WTC11 (cell line): Measurements from ENCODE around the gene ITSN1. TPM values are rescaled to one million over a fixed set of nuclear protein-coding genes. Genes with fewer than 3 reads are reported as not detected.
"Not testable (repeated sequence)": the region's sequence is repeated elsewhere in the genome, so short reads cannot be mapped to it uniquely, and the experiment has no call there.

Experiments used
- ATAC-seq: fragments of 200-7000 bp; cut with Tn5 transposase; 2 replicates; pipeline ENCODE4 v1.10.0; 2021; ENCODE audit warnings: mild to moderate bottlenecking, moderate library complexity
- CTCF ChIA-PET: fragments of 300-600 bp; sonication (Branson Sonifier 250); formaldehyde crosslinking; loops from one replicate; lab custom pipeline; 2021; ENCODE audit warnings: antibody characterized with exemption; lab: Charles Lee
- POLR2A ChIA-PET: fragments of 350-600 bp; sonication (Branson Sonifier 250); formaldehyde crosslinking; loops from one replicate; lab custom pipeline; 2021; ENCODE audit warnings: antibody characterized with exemption; lab: Charles Lee
- DNase-seq: peaks from one replicate; pipeline ENCODE4 v3.0.0; 2021; ENCODE audit warnings: low spot score
- H3K27ac Mint-ChIP-seq: 2 replicates; pipeline ENCODE4 v1.8.0; 2021; ENCODE audit warnings: mixed read lengths
- H3K27me3 Mint-ChIP-seq: 2 replicates; pipeline ENCODE4 v1.8.0; 2021; ENCODE audit warnings: low read depth, mild to moderate bottlenecking, moderate library complexity, mixed read lengths
- H3K36me3 Mint-ChIP-seq: 2 replicates; pipeline ENCODE4 v1.8.0; 2021; ENCODE audit warnings: mixed read lengths
- H3K4me1 Mint-ChIP-seq: 2 replicates; pipeline ENCODE4 v1.8.0; 2022; ENCODE audit warnings: mixed read lengths
- H3K4me3 Mint-ChIP-seq: 2 replicates; pipeline ENCODE4 v1.8.0; 2021; ENCODE audit warnings: mild to moderate bottlenecking, moderate library complexity, mixed read lengths
- H3K9me3 Mint-ChIP-seq: 2 replicates; pipeline ENCODE4 v1.8.0; 2021; ENCODE audit warnings: mixed read lengths
- ATF6 ChIP-seq: sonication (generic); formaldehyde crosslinking; IDR thresholded peaks from 2 replicates; pipeline ENCODE4 v1.8.1; 2023; ENCODE audit warnings: mild to moderate bottlenecking, missing genetic modification reagents
- CREB1 ChIP-seq: sonication (generic); formaldehyde crosslinking; IDR thresholded peaks from 2 replicates; pipeline ENCODE4 v1.8.0; 2023; ENCODE audit warnings: mild to moderate bottlenecking, missing genetic modification reagents
- E2F1 ChIP-seq: sonication (generic); formaldehyde crosslinking; IDR thresholded peaks from 2 replicates; pipeline ENCODE4 v1.8.0; 2022; ENCODE audit warnings: mild to moderate bottlenecking, missing genetic modification reagents
- HMGA2 ChIP-seq: fragments of 250-450 bp; sonication (Bioruptor Pico); IDR thresholded peaks from 2 replicates; pipeline ENCODE4 v1.4.0; 2021; ENCODE audit warnings: mild to moderate bottlenecking, moderate library complexity
- JUN ChIP-seq: sonication (generic); formaldehyde crosslinking; IDR thresholded peaks from 2 replicates; pipeline ENCODE4 v1.8.0; 2023; ENCODE audit warnings: mild to moderate bottlenecking, missing genetic modification reagents
- KAT7 ChIP-seq: sonication (generic); formaldehyde crosslinking; IDR thresholded peaks from 2 replicates; pipeline ENCODE4 v1.8.1; 2023; ENCODE audit warnings: missing genetic modification reagents, mild to moderate bottlenecking, borderline replicate concordance
- NFATC4 ChIP-seq: fragments of 250-450 bp; sonication (Bioruptor Pico); IDR thresholded peaks from 2 replicates; pipeline ENCODE4 v1.9.0; 2021; ENCODE audit warnings: mild to moderate bottlenecking
- NFYB ChIP-seq: sonication (generic); formaldehyde crosslinking; conservative IDR thresholded peaks from 2 replicates; pipeline ENCODE4 v1.8.0; 2022; ENCODE audit warnings: low read depth, missing genetic modification reagents
- NR2C2 ChIP-seq: sonication (generic); formaldehyde crosslinking; IDR thresholded peaks from 2 replicates; pipeline ENCODE4 v1.8.0; 2022; ENCODE audit warnings: mild to moderate bottlenecking, missing genetic modification reagents
- OVOL2 ChIP-seq: fragments of 250-450 bp; sonication (Bioruptor Pico); IDR thresholded peaks from 2 replicates; pipeline ENCODE4 v1.9.0; 2021; ENCODE audit warnings: mild to moderate bottlenecking, borderline replicate concordance
- RORB ChIP-seq: fragments of 250-450 bp; sonication (Bioruptor Pico); IDR thresholded peaks from 2 replicates; pipeline ENCODE4 v1.9.0; 2021; ENCODE audit warnings: mild to moderate bottlenecking
- ZNF138 ChIP-seq: sonication (generic); formaldehyde crosslinking; conservative IDR thresholded peaks from 2 replicates; pipeline ENCODE4 v1.8.1; 2022; ENCODE audit warnings: mild to moderate bottlenecking, moderate library complexity, missing genetic modification reagents
- ZNF281 ChIP-seq: sonication (generic); formaldehyde crosslinking; IDR thresholded peaks from 2 replicates; pipeline ENCODE4 v1.8.0; 2023; ENCODE audit warnings: mild to moderate bottlenecking, missing genetic modification reagents
- total RNA-seq: library from RNA; stranded (reverse); gene quantifications from 3 replicates; pipeline ENCODE4 v1.2.3, GENCODE V29; 2021
- TF ChIP-seq, protein P1 (sequence below): fragments of 250-450 bp; sonication (Bioruptor Pico); IDR thresholded peaks from 2 replicates; pipeline ENCODE4 v1.9.0; 2021; ENCODE audit warnings: mild to moderate bottlenecking
- TF ChIP-seq, protein P2 (sequence below): fragments of 250-450 bp; sonication (Bioruptor Pico); IDR thresholded peaks from 2 replicates; pipeline ENCODE4 v2.1.2; 2022; ENCODE audit warnings: mild to moderate bottlenecking, moderate library complexity
- TF ChIP-seq, protein P3 (sequence below): sonication (generic); formaldehyde crosslinking; IDR thresholded peaks from 2 replicates; pipeline ENCODE4 v1.8.1; 2023; ENCODE audit warnings: mild to moderate bottlenecking, moderate library complexity, missing genetic modification reagents

ITSN1 gene
- total RNA-seq, 1 experiment from 2014 or later: 69.6 TPM

GRCh38 chr21:33673473-33673872 is 31.2 kb downstream of the ITSN1 start:
- POLR2A ChIA-PET: interaction anchor here (0.6 kb wide), 1 partner anchor 10 kb away, joined by 3 read pairs; no protein-coding TSS in a partner anchor
- ATAC-seq (peak; percentile 43; the same call in 1 of the 2 replicates), DNase-seq (no peak)
- peak overlapping the region; percentile 19 for H3K27ac Mint-ChIP-seq
- H3K27me3 Mint-ChIP-seq: no peaks in the 10 kb centered on the region
- CTCF ChIA-PET: interaction anchor here (0.8 to 1.1 kb wide), 2 partner anchors 11 to 182 kb away, joined by 4 read pairs; no protein-coding TSS in a partner anchor
- H3K36me3 Mint-ChIP-seq: no peaks in the 10 kb centered on the region
- no peak for TF ChIP-seq ATF6 (CRISPR knock-in tag)
- no peak for TF ChIP-seq RORB
- TF ChIP-seq, protein P1, sequence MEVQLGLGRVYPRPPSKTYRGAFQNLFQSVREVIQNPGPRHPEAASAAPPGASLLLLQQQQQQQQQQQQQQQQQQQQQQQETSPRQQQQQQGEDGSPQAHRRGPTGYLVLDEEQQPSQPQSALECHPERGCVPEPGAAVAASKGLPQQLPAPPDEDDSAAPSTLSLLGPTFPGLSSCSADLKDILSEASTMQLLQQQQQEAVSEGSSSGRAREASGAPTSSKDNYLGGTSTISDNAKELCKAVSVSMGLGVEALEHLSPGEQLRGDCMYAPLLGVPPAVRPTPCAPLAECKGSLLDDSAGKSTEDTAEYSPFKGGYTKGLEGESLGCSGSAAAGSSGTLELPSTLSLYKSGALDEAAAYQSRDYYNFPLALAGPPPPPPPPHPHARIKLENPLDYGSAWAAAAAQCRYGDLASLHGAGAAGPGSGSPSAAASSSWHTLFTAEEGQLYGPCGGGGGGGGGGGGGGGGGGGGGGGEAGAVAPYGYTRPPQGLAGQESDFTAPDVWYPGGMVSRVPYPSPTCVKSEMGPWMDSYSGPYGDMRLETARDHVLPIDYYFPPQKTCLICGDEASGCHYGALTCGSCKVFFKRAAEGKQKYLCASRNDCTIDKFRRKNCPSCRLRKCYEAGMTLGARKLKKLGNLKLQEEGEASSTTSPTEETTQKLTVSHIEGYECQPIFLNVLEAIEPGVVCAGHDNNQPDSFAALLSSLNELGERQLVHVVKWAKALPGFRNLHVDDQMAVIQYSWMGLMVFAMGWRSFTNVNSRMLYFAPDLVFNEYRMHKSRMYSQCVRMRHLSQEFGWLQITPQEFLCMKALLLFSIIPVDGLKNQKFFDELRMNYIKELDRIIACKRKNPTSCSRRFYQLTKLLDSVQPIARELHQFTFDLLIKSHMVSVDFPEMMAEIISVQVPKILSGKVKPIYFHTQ: no peak
- H3K9me3 Mint-ChIP-seq: no peaks in the 10 kb centered on the region
- peaks cover 61% of the 10 kb centered on the region for H3K4me1 Mint-ChIP-seq
- H3K4me3 Mint-ChIP-seq: no peak overlapping the region

- ChIA-PET POLR2A (no interaction called here), CTCF (no interaction called here)
- H3K27me3 Mint-ChIP-seq: no peaks in the 10 kb centered on the region
- no peaks in the 10 kb centered on the region for H3K9me3 Mint-ChIP-seq
- TF ChIP-seq KAT7 (CRISPR knock-in tag) (no peak), ZNF138 (CRISPR knock-in tag) (no peak)
- TF ChIP-seq, protein P2, sequence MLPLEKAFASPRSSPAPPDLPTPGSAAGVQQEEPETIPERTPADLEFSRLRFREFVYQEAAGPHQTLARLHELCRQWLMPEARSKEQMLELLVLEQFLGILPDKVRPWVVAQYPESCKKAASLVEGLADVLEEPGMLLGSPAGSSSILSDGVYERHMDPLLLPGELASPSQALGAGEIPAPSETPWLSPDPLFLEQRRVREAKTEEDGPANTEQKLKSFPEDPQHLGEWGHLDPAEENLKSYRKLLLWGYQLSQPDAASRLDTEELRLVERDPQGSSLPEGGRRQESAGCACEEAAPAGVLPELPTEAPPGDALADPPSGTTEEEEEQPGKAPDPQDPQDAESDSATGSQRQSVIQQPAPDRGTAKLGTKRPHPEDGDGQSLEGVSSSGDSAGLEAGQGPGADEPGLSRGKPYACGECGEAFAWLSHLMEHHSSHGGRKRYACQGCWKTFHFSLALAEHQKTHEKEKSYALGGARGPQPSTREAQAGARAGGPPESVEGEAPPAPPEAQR (CRISPR knock-in tag): no peak
- no peak overlapping the region for H3K4me3 Mint-ChIP-seq
- H3K4me1 Mint-ChIP-seq: peaks cover 65% of the 10 kb centered on the region
- DNase-seq: no peak
- 0 out of 2 replicates have a peak overlapping the region, but pooled peaks have one; percentile 73 for H3K27ac Mint-ChIP-seq
- no peak for ATAC-seq
- no peaks in the 10 kb centered on the region for H3K36me3 Mint-ChIP-seq
These were observed 31.9 kb downstream of the ITSN1 start for GRCh38 chr21:33674226-33674625.

DNA sequence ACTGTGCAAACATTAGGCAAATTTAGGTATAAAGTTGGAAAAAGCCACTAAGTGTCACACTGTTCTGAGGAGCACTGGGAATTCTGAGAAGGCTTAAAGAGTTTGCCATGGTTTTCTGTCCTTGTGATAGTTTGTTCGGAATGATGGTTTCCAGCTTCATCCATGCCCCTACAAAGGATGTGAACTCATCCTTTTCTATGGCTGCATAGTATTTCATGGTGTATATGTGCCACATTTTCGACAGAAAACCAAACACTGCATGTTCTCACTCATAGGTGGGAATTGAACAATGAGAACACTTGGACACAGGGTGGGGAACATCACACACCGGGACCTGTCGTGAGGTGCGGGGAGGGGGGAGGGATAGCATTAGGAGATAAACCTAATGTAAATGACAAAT is 34.4 kb downstream of the ITSN1 start:
- H3K4me3 Mint-ChIP-seq, H3K9me3 Mint-ChIP-seq, H3K36me3 Mint-ChIP-seq, ATAC-seq, DNase-seq, POLR2A ChIA-PET, CTCF ChIA-PET, H3K27me3 Mint-ChIP-seq, H3K27ac Mint-ChIP-seq: not testable (repeated sequence)
- peaks cover 65% of the 10 kb centered on the region for H3K4me1 Mint-ChIP-seq

- Mint-ChIP-seq H3K27me3 (no peaks in the 10 kb centered on the region), H3K4me1 (peaks cover 62% of the 10 kb centered on the region), H3K9me3 (peaks cover 5% of the 10 kb centered on the region; the same call in 1 of the 2 replicates), H3K36me3 (peaks cover 3% of the 10 kb centered on the region), H3K27ac (peak overlapping the region; percentile 5), H3K4me3 (no peak overlapping the region)
- ATAC-seq (no peak), DNase-seq (no peak)
- POLR2A ChIA-PET: interaction anchor here (1.2 kb wide), 1 partner anchor 33 kb away, joined by 4 read pairs; no protein-coding TSS in a partner anchor
- CTCF ChIA-PET: no interaction called here
- TF ChIP-seq HMGA2 (CRISPR knock-in tag): no peak
- no peak for TF ChIP-seq E2F1 (CRISPR knock-in tag)
- no peak for TF ChIP-seq NFATC4
- no peak for TF ChIP-seq CREB1 (CRISPR knock-in tag)
- no peak for TF ChIP-seq ZNF281 (CRISPR knock-in tag)
- TF ChIP-seq JUN (CRISPR knock-in tag): no peak
- no peak for TF ChIP-seq NFYB (CRISPR knock-in tag)
- no peak for TF ChIP-seq NR2C2 (CRISPR knock-in tag)
- TF ChIP-seq, protein P3, sequence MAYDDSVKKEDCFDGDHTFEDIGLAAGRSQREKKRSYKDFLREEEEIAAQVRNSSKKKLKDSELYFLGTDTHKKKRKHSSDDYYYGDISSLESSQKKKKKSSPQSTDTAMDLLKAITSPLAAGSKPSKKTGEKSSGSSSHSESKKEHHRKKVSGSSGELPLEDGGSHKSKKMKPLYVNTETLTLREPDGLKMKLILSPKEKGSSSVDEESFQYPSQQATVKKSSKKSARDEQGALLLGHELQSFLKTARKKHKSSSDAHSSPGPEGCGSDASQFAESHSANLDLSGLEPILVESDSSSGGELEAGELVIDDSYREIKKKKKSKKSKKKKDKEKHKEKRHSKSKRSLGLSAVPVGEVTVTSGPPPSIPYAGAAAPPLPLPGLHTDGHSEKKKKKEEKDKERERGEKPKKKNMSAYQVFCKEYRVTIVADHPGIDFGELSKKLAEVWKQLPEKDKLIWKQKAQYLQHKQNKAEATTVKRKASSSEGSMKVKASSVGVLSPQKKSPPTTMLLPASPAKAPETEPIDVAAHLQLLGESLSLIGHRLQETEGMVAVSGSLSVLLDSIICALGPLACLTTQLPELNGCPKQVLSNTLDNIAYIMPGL: no peak
- TF ChIP-seq OVOL2 (CRISPR knock-in tag): no peak
These were observed 35.1 kb downstream of the ITSN1 start for GRCh38 chr21:33677450-33677849.
